Stimulated activated CD4-positive, alpha-beta T cell treated with anti-CD3 and anti-CD28 coated beads, Interleukin-12 subunit alpha, Interleukin-12 subunit beta, amount 100 ng/mL, for 4 hours (primary cell): Measurements from ENCODE around the gene TENM4.

ENCODE experiments used
- DNase-seq: peaks from one replicate; pipeline ENCODE4 v3.0.0-alpha.2; 2020

TENM4 gene

DNA sequence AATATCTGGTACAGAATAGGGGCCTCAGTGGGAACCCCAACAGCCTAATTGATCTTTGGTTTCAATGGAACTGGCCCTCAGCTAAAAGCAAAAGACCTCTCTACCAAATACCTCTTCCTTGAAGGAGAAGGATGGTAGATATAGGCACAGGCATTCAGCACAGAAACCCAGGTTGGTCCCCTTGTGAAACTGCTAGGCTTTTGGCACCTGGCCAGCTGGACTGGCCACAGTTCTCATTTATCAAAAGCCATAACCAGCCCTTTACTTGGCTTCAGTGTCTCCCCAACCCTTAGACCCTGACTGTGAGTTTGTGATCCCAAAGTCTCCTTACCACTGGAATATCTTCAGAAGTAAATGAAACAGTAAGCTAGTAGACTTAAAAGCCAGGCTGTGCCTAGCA is 152.9 kb downstream of the TENM4 start:
- no peak for DNase-seq

DNA sequence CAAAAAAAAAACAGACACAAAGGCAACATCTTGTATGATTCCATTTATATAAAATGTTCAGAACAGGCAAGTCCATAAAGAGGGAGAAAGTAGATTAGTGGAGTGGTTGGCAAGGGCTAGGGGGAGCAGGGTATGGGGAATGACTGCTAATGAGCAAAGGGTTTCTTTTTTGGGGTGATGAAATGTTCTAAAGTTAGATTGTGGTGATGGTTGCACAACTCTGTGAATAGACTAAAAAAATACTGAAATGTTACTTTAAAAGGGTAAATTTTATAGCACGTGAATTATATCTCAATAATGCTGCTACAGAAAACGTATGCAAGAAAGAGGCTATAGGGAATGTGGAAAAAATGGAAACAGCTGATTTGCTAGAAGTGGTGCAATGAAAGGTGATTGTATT is 155.1 kb downstream of the TENM4 start:
- no peak for DNase-seq

DNA sequence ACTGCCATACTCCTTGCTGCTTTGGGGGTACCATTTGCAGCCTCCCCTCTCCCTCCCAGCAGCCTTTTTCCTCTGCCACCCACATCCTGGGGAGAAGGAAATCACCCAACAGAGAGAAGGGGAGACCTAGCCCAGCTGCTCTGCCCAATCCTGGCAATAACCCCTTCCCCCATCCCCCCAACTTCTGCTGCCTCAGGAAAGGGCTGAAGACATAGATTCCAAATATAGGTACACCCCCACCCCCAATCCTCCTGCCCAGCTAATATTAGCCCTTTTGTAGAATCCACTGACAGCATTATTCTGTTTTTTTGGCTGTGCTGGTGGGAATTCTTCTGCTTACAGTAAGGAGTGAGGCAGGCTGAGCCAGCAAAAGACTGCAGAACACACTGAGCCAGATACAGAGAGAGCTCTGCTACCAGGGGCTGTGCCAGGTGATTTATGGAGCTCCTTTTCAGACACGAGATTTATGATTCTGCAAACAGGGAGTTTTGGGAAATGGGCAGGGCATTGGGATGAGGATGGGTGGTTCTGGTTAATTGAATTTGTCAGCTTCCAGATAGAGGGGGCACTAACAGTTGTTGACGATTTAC is 164.0 kb downstream of the TENM4 start:
- no peak for DNase-seq

DNA sequence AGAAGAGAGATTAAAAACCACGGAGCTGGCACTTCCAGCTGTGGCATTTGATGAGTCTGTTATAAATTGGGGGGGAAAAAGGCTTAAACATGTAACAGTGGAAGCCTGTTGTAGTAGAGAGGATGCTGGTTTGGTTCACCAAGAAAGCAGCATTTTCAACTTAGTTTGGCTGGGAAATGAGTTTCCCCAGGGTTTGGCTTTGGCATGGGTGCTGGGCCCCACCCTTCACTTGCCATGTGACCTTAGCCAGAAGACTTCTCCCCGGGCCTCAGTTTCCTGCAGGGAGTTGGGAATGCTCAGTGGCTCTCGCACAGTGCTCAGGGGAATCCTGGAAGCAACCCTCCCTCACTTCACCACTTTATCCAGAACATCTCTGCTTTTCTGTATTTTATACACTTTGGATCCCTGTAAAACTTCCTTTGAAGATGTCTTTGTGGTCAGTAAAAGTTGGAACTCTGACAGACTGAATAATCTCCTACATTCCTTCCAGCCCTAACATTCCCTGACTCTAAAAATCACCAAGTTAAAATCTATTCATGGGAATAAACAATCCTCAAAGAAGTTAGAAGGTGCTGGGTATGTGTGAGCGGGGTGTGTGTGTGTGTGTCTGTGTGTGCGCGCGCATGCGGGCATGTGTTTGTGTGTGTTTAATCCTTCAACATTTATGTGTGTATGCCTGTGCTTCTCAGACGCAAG is 166.0 kb downstream of the TENM4 start:
- DNase-seq, result no peak

DNA sequence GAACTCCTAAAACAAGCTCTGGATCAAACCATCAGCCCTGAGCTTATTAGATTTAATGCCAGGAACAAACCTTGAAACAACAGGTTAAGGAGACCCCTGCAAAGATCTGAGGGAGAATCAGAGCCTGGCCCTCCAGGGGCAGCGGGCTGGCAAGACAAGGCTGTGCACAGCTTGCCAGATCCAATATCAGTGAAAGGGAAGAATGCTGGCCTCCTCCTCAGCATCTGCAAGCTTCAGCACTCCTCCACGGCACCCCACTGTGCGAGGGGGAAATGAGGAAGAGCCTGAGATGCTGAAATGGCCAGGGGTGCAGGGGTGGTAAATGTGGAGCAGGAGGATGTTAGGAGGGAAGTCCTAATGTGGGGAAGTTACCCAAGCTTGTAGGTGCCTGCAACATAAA is 167.0 kb downstream of the TENM4 start:
- DNase-seq, result no peak

DNA sequence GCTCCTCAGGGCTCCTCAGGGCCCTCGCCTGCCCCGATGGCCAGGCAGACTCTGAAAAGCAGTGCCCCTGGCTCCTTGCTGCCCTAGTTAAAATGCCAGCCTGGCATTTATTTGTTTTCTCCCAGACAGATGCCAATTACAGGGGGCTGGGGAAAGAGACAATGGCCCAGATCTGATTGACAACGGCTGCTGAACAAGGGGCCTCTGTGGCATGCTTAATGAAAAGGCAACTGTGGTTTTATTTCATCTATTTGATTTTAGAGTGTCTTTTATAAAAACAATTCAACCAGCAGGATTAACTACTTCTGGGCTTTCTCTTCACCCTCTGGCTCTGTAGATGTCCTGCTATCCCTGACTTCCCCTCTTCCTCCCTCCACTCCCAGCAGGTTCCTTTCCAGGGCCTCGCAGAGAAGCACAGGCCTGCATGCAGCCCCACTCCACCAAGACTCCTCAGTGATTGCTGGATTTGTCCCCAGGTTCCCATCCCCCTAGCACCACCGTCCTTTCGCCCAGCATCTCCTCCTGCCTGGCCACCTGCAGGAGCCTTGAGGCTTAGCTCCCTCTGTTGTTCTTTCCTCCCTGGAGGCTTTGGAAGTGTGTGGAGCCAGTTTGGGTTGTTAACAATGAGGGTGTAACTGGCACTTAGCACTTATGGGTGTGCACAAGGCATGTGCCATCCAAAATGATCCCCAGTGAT is 171.1 kb downstream of the TENM4 start:
- DNase-seq, result no peak

DNA sequence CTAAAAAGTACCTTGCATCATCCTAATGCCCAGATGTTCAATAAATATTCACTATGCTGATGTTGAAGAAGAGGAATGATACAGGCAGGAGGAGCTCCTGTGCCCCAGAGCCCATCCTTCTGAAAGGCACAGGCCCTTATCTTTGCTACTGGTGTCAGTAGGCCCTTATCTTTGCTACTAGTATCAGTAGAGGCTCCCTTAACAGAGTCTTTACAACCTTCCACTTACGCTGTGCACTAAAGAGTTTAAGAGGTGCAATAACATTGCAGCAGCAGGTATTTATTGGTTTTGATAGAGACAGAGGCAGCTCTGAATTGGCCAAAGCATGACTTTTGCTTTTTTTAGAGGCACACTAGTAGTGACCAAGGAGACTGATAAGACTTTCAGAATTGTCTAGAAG is 174.4 kb downstream of the TENM4 start:
- no peak for DNase-seq

DNA sequence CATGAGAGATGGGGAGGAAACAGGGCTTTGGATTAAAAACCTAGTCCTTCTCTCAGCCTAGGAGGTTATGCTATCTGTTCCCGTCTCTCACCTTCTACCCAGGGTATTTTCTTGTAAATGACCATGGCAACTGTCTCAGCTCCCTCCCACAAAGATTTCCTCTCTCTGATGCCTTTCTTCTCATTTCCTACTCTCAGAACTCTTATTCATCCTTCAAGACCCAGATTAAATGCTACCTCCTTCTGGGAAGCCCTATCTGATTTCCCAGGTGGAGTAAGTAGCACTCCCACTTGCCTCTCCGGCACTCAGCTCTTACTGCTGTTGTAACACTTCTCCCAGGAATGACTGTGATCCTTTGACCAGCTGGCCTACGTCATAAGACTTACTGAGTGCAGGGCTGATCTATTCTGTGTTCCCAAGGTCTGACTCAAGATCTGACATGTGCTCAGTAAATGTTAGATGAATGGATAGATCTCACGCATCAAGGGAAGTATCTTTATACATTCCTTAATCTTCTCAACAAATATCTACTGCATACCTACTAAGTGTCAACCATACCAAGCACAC is 175.0 kb downstream of the TENM4 start:
- DNase-seq, result no peak

DNA sequence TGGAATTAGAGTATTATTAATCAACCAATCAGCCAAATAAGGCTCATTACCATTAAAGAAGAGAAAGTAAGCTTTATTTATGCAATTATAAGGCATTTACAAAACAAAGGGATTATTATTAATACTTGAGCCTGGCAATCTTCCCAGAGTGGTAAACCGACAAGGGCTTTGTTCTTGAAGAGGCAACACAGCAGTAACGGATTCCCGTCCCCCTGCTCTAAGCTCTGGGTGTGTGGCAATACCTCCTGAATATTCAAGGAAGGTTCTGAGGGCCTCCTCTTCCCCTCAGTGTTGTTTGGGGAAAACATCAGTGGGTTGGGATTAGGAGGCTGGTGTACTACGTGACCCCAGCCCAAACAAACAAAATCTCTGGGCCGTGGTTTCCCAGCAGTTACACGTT is 176.5 kb downstream of the TENM4 start:
- no peak for DNase-seq

DNA sequence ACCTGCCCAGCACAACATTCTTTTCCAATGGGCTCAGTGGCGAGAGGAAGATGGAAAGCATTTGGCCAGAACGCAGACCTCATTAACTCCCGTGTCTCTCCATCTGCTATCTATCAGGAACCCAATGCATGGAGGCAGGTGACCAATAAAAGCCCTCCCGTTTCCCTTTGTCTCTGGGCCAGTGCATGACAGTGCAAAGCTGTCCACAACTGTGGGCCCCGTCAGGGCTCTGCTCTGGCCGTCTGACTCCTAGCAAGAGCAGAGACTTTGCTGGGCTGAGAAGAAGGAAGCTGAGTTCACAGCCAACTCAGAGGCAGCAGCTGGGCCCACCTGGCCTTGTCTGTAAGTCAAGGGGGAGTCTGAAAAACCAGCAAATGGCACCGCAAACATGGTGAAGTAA is 177.8 kb downstream of the TENM4 start:
- DNase-seq, result no peak

DNA sequence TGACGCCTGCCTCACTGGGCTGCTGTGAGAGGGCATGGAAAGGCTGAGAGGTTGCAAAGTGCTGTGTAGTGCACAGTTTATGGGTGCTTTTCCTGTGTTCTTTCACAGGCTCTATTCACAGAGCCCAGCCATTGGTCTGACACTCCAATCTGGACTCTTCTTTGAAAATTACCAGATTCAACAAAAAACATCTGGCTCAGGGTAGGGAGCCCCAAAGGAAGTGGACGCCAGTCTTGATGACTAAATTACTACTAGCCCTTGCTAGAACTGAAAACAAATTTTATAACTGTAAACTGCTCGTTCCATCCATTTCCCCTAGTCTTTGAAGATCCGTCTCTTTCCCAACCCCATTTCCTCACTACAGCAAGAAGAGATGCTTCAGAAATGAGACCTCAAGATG is 178.6 kb downstream of the TENM4 start:
- no peak for DNase-seq

DNA sequence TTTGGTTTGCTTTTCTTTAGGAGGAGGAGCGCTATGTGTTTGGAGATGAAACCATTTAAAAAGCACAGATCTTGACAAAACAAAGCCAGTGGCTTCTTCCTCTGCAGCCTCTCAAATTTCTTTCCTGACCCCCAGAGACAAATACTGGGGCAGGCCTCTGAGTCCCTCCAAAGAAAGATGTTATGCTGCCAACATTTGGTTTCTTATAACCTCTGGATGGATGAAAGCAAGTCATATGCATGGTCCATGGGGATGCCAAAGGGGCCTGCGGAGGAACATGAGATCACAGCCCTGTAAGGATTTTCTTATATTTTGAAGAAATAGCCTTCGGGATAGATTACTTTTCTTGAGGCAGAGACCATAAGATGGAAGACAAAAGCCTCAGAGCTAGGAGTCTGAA is 179.1 kb downstream of the TENM4 start:
- DNase-seq, result no peak

DNA sequence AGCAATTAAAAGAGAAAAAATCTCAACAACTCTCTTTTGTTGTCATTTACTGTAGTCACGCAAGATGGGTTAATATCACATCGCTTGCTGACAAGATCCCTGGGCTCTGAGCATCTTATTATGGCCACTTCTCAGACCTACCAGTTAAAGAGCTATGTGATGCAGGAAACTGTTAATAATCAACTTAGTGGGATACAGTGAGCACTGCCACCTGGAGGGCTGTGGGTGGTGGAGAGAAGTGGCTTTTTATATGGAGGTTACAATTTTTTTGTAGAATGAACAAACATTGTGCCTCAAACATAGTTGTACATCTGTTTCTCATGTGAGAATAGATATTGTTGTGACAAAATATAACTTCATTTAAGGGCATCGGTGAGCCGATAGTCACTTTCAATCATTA is 181.0 kb downstream of the TENM4 start:
- no peak for DNase-seq

DNA sequence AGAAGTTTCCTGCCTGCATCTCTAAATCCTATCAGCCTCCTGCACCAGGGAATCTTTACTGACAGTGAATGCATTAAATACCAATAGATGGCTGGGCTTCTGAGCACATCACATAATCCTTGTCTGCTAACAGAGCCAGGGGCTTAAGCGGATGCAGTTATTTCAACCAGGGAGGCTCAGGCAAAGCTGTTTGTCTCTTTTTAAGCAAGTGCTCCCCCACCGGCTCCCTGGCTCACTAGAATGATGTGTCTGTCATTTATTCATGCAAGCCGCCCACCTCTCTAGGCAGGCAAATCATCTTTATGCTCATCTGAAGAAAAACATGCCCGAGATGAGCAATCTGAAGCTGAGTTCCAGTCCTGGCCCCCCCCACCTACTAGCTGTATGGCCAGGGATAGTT is 182.3 kb downstream of the TENM4 start:
- DNase-seq, result no peak

DNA sequence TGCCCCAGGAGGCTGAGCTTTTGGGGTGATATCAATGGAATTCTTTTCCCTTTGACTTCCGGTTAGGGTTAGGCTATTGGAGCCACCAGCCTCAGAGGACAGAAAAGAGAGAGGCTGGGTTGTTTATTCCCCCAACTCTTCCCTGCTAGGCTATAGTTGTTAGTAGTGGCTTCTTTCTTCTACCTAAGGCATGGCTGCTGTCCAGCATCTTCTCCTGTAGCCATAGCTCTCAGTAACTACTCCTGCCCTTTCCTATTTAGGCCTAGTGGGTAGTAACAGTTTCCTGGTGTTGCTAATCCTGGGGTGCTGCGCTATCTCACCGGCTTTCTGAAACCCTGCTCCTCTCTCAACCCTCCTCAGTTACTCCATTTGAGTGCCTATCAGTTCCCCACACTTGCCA is 184.9 kb downstream of the TENM4 start:
- DNase-seq, result no peak

DNA sequence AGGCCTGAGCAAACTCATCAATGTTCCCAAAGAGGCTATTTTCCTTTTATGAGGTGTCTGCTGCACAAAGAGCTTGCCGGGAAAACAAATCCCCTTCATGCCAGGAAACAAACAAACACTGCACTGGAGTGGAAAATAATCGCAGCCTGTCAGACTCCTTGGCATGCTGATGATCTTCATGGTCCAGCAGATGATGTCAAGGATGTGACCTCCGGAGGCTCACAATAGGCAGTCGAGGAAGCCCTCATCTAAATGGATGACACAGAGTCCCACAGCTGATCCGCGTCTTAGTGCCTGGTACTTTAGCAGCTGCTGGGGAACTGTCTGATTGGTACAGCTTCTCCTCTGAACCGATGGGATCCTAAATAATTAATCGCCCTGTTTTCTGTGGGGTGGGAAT is 187.6 kb downstream of the TENM4 start:
- DNase-seq, result no peak

DNA sequence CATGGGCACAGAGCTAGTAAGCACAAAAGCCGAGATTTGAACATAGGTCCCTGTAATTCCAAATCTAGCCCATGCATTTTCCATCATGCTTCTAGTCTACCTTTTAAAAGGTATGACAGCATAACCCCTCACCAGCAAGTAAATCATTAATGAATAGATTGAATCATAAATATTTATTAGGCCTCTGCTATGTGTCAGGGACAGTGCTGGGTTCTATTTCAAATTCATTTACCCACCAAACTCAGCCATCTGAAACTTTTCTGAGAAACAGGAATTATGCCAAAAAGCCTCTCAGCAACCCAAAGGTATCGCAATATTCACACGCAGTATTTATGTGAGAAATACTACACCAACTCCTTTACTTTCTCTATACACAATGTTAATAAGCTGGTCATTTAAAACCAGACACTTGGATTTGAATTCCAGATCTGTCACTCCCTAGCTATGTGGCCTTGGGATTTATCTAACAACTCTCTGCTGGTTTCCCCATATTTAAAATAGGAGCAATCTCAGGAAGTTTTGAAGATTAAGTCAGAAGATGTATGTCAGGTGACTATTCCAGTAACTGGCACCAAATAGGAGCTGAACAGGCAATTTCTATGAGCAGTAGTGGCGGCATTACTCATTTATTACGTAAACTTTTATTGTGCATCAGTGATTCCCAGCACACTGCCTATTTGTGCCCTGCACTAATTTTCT is 191.4 kb downstream of the TENM4 start:
- DNase-seq, result no peak

DNA sequence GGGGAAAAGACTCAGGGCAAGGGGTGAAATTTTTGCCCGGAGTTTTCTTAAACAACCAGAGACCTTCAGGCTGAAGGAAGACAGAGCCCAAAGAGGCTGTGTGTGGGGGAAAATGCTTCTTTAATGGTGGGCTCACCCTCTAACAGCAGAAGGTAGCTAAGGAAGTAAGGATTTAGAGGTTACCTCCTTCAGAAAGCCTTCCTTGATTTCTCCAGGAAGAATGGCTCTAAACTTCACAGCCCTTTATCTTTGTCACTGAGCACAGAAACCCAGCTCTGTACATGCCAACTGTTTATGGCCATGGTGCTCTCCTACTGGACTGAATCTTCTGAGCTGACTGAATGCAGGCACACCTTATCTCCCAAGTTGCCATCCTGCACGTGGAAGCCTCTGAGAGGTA is 196.0 kb downstream of the TENM4 start:
- no peak for DNase-seq

DNA sequence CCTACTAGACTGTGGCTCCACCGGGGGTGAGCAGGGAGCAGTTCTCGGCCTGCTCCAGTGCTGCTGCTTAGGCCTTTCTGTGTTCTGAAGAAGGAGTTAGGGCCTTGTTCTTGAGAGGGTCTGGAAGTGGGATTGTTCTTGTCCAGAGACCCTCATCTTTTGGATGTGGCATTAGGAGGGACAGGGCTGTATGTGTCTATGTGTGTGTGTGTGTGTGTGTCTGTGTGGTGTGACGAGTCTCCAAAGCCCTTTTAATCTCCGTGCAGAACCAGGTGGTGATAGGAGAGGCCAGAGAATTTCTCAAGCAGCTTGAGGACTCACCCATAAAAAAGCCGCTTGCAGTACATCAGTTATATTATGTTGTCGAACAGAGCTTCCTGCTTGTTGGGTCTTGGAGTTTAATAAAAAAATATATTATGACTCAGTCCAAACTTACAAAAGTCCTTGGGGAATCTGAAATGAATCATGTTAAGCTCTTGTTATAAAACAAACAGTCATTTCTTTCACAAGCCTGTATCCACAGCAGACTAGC is 196.5 kb downstream of the TENM4 start:
- no peak for DNase-seq

DNA sequence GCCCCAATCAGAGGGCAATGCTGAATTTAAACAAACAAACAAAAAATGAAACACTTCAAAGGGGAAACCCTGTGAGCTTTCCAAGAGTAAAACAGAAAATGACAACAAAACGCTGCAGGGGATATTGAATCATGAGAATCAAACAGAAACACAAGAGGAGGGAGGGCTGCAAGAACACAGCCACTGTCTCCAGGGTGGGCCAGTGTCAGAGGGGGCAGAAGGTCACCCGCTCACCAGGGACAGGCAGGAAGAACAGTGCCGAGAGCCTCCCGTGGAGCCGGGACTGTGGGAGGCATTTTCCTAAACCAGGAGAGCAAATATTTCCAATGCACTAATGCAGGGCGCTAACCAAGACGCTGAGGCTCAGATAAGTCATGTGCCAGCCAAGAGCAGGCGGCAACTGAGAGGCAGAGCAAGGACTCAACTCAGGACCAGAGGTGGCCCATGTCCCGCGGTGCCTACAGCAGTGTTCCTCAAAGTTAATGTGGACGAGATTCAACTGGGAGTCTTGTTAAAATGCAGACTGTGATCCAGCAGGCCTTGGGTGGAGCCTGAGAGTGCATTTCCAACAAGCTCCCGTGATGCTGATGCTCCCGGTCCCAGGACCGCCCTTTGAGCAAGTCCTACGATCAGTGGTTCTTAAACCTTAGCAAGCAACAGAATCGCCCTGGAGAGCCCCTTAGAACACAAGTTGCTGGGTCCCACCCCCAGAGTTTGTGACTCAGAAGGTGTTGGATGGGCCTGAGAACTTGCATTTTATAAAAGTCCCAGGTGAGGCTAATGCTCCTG is 197.2 kb downstream of the TENM4 start:
- no peak for DNase-seq

DNA sequence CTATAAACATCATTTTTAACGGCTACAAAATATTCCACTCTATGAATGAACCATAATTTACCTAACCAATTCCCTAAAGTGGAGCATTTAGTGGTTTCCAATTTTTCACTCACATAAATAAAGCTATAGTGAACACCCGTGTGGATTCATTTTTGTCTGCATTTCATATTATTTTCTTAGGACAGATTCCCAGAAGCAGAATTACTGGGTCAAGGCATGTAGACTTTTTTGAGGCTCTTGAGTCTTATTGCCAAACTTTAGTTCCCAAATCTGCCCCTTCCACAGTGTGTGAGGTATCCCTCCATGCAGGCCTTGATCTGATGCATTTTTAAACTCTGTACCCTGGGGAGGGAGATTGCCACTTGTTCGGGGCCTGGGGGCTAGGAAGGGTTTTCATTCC is 198.2 kb downstream of the TENM4 start:
- DNase-seq, result no peak

DNA sequence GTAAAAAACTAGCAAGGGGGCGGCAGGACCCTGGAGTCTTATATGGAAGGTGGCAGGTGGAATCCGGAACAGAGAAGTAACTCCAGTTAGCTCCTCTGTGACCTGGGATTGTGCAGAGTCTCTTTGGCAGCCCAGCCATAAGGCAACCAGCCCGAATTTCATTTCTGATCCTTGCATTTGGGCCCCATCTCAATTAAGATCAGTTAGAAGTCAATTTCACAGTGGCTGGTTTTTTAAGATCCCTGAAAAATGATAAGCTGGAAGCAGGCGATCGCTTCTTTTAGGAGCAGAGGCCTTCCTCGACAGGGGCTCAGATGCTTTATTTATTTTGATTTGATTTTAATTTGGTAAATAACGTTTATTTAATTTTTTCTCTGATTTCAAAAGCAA is 199.0 kb downstream of the TENM4 start:
- no peak for DNase-seq
